Stimulated activated CD8-positive, alpha-beta memory T cell treated with anti-CD3 and anti-CD28 coated beads, Interleukin-12 subunit alpha, Interleukin-12 subunit beta, amount 100 ng/mL, for 24 hours (primary cell): ENCODE measurements around the gene KRT6C.
"Not testable (repeated sequence)": the region's sequence is repeated elsewhere in the genome, so short reads cannot be mapped to it uniquely, and the experiment has no call there.

ENCODE experiments used
- DNase-seq: peaks from one replicate; pipeline ENCODE4 v3.0.0-alpha.2; 2020; ENCODE audit errors: extremely low read depth

The KRT6C gene

DNA sequence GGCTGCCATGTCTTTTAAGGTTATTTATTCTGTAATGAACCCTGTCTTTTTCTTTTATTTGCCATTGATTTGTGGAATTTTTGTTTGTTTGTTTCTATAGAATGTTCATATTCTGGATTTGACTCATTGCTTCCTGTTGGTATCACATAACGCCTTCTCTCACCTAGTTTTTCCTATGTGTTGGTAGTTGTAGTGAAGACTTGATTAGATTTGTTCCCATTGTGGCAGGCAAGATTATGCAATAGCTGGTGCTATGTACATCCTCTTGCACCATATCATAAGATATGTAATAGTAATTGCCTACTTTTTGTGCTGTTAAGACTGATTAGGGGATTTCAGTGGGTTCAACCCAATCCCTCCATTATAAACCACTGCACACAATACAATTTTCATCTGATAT is 17.8 kb downstream of the KRT6C start:
- no peak for DNase-seq

DNA sequence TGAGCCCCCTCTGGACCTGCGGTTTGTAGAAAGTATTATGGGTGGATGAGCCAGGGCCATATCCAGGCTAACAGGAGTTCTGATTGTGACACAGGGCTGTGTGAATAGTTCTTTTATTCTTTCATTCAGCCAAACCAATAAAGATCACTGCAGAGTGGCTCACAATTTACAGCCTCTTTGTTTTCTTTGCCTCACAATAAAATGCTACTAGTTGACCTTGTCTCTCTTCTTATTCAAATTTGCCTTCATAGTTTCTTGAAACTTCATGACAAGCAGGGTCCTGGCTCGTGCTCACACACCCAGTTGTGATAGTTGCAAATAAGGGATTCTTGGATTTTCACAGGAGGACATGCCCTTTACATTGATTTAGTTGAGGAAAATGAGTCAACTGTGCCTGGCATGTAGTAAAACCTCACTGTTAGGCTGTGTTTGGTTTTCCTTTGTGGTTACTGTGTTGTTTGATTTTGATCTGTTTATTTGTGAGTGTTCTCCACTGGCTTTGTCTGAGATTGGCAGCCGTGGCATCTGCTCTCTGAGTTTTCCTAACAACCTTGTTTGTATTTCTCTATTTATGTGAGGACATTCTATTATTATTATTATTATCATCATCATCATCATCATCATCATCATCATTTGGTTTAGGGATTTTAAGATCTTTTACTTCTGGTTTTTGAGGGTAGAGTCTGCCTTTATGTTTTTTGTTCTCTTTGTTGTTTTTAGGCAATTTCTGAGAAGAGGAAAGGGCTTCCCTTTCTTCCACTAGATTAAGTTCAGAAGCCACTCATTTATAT is 19.0 kb downstream of the KRT6C start:
- DNase-seq, result no peak

DNA sequence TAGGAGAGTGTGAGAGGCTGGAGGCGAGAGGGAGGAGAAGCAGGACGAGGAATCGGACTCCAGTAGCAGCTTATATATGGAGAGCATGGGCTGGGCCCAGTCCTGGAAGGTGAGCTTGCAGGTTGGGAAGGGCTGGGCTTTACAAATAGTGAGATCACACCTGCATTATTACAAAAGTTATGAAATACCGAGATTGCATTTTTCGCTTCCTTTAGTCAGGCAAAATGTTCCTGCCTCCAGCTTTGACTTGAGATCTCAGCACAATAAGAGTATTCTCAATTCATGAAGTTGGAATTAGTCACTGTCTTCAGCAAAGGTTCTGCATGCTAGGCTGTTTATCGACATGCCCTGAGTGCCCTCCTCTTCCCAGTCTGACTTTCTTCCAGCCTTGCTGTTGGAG is 21.5 kb downstream of the KRT6C start, which contains the start of gene KRT6B:
KRT6B (minus strand) TSS at position 46 of the 400 bp plus-strand sequence. CDS start 68 bp downstream, outside the sequence.
- no peak for DNase-seq

- DNase-seq, result no peak
Observed at GRCh38 chr12:52448228-52448627, 25.4 kb downstream of the KRT6C start.

DNA sequence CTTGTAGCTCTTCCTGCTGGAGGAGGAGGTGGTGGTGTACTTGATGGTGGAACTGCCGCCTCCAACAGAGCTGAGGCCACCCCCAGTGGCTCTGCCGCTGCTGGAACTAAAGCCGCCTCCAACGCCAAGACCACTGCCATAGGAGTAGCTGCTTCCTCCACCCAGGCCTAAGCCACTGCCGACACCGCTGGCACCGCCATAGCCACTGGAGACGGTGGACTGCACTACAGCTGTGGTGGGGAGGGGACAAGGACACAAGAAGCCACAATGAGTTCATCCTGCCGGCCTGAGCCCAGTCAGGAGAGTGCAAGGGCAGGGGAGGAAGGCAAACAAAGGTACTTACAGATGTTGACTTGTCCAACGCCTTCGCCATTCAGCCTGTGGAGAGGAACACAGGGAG is 26.4 kb downstream of the KRT6C start:
- DNase-seq, result not testable (repeated sequence)

DNA sequence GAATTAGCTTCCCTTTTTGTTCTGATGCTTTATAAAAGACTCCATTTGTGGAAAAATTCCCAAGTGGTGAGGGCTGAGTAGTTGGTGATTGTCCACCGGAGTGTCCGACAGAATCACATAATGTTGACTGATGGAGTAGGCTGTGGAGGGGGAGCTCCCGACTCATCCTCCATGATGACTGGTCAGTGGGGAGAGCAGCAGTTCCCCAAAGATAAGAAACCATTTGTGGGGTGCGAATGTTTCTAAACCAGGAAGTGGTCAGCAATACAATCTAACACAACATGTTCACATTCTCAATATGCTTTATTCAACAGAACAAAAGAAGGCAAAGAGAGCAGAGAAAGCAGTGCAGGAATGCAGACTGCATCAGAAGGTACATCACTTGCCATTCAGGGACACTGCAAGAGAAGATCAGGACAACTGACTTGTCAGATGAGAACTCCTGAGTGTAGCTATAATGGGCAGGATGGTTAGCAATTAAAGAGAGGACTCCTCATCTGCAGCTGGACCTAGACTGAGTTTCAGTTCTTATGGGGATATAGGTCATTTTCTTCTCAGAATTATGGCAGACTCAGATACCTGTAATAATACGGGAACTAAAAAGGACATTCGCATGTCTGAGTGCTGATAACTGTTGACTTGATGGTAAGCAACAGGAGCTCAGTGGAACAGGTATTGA is 27.1 kb downstream of the KRT6C start:
- DNase-seq, result no peak

- DNase-seq, result no peak
Observed at GRCh38 chr12:52445876-52446275, 27.7 kb downstream of the KRT6C start.

GRCh38 chr12:52444647-52445595 is 28.7 kb downstream of the KRT6C start:
- no peak for DNase-seq

DNA sequence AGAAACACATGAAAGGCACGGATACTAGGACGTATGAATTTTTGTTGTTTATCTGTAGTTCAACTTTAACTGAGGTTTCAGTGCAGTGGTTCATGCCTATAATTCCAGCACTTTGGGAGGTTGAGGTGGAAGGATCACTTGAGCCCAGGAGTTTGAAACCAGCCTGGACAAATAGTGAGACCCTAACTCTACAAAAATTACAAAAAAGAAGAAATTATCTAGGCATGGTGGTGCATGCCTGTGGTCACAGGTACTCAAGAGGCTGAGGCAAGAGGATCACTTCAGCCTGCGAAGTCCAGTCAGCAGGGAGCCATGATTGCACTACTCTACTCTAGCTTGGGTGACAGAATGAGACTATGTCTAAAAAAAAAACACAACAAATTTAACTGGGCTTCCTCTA is 29.6 kb downstream of the KRT6C start:
- no peak for DNase-seq

GRCh38 chr12:52442600-52443061 is 31.0 kb downstream of the KRT6C start:
- DNase-seq, result no peak

DNA sequence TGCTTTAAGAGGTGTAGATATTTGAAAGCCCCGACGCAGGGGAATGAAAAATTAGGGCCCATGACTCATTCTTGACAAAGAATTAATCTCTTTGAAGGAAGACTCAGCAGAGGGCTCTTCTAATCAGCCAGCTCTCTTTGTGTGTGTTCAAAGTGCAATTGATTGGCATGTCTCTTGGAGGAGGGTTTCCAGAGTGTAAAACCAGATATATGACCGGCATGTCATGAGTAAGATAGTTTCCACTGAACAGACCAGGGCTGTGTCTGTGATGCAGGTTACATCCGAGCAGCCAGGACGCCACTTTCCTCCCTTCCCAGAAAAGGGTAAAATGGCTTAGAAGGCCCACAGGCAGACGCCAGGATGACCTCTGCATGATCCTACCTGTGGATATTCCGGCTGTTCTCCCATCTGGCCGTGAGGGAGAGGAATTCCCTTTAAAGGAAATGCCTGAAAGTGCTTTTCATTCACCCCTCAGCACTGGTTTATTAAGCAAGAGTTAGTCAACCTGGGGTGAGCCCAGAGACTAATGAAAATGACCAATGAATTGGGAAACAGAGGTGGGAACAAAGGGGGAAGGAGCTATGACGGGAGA is 32.2 kb downstream of the KRT6C start:
- no peak for DNase-seq

GRCh38 chr12:52440821-52441319 is 32.7 kb downstream of the KRT6C start:
- DNase-seq, result no peak

DNA sequence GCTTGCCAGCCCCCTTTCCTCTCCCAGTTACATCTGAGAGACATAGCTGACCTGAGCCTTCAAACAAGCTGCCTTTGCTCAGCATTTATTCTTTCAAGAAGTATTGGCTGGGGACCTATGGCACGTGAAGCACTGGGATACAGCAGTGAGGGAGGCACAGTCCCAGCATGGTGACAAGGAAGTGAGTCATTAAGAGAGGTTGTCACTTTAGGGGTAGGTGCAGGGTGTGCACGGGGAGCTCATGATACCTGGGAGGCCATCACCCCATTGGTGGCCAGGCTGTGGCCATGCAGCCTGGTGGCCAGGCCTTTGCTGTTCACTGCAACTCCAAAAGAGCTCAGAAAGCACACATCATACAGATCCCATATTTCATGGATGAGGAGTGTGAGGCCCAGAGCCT is 33.8 kb downstream of the KRT6C start:
- DNase-seq, result no peak

GRCh38 chr12:52439420-52439819 is 34.2 kb downstream of the KRT6C start:
- DNase-seq, result no peak

DNA sequence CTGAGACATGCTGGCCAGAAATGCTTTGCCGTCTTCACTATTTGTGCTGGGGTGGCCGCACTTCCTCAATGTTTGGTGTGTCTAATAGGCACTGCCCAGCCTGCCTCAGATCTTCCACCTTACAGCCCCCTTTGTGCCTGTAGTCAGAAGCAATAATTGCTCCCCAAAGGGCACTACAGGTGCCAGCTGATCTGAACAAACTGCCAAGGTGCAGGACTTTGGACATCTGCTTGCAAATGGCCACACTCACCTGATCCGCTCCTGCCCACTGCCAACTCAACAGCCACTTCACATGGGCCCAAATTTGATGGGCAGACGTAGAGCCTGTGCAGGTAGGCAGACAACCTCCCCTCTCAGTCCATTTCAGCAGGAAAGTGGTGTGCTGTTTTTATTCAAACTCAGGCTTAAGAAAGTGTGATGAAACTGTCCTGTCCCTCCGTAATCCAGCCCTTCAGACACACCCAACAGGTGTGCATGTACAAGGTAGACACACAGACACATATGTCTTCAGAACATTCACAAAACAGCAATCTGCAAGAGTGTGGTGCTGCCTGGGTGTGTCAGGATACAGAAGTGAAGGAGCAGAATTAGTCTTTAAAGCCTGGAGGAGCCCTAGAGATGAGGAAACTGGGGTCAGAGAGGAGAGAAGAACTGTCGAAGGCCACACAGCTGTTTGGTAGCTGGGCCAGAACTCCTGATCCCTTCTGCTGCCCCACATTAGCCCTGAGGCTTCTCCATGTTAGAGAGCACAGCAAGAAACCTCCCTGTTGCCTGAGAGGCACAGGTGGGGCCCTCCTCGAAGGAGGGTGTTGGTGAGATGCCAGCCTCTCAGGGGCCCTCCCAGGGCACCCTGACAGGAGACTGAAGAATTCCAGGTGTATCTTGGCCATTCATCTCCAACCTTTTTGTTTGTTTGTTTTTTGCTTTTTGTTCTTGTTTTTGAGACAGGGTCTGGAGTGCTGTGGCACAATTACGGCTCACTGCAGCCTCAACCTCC is 35.0 kb downstream of the KRT6C start:
- no peak for DNase-seq

DNA sequence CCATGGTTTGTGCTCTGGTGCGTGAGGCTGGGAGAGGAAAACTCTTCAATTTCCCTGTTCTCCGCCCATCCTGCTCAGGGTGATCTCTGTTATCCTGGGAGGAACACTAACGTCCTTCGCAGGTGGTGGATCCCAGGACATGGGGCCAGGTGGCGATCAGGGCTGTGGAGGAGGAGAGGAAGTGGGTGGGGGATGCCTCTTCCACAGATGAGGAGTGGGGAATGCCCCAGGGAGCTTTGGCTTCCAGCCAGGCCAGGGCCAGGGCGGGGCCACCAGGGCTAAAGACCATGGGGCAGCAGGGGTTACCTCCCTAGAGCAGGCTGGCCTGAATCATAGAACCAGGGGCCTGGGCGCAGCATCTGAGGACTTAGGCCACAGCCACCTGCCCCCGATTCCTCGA is 36.1 kb downstream of the KRT6C start:
- no peak for DNase-seq

DNA sequence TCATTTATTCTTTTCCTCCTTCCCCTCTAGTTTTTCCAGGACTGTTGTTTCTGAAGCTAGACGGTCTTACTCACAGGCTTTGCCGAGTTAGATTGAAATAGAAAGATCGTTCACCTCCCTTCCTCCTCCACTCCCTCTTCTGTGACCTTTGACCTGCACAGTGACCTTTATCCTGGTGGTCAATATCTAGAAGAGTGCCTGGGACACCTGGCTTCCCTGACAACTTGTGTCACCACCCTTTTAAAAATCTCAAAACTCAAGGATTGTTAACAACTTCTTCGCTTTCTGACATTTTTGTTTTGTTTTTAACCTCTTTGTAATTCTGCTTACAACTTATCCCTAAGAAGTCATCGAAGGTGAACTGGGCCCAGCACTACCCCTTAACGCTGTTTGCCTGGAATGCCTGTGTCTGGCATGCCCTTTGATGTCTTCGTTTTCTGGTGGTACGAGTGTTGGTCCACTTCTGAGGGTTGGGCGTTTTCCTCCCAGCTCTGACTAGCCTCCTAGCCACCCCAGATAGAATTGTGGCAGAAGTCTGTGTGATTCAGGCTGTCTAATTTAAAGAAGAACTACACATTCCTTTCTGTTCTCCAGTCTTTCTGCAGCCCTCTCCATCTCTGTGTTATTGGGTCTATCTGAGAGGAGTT is 36.7 kb downstream of the KRT6C start:
- no peak for DNase-seq

DNA sequence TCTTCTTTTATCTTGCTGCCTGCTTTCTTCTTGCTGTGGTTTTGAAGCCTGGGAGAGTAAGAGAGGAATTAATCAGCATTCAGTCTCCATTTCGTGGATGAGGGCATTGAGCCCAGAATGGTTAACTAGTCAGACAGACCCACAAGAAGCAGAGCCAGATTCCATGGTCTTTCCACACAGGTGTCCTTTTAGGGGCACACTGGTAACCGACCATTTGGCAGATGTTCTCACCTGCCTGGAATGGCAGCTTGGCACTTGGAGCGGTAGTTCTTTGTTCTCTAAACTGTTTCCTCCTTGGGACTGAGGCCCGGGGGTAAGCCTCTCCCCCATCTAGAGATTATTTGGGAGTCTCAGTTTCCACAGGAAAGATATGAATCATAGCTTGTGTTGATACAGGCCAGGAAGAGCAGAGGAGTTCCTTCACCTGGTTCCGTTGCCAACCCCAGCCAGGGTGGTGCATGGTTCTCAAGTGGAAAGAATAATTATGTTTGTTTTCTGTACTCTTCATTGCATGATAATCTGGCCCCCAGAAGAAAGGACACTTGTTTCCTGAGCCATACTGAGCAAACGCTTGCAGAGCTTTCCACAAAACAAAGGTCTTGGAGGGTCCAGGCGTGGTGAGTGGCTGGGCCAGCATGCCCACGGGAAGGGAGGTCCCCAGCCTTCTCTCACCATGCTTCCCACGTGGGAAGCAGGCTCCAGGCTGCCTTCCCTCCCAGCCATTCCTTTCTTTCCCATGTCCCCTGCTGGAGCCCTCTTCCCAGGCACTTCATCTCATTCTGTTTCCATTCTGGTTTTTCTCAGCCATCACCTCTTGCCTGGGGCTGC is 37.4 kb downstream of the KRT6C start:
- DNase-seq, result no peak

DNA sequence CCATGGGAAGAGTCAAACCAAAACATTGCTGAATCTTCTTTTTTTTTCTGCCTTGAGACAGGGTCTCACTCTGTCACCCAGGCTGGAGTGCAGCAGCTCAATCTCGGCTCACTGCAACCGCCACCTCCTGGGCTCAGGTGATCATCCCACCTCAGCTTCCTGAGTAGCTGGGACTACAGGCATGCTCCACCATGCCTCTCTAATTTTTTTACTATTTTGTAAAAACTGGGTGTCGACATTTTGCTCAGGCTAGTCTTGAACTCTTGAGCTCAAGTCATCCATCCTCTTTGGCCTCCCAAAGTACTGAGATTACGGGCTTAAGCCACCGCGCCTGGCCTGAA is 38.0 kb downstream of the KRT6C start:
- DNase-seq, result no peak
